Measurements from ENCODE around the gene AGPAT3.

The AGPAT3 gene

DNA sequence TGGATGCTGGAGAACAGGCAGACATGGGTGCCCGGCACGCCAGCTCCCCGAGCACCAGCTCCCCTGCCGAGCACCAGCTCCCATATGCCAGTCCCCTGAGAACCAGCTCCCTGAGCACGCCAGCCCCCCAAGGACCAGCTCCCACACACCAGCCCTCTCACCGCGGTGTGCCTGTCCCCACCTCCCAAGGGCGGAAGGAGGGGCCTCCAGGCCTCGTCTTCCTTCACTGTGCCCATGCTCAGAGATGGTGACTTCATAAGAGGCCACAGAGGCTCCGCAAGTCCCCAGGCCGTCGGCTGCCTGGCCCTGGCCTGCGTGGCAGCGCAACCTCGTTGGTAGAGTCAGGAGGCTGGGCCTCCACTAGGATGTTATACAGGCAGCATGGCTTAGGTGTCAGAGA is 69.1 kb downstream of the AGPAT3 start:
- ChIA-PET POLR2A (no interaction called here), CTCF (no interaction called here)
- no peak for TF ChIP-seq CTCF (IDR thresholded peaks at IDR 0.05; ENCODE audit: insufficient read depth, low read length, missing control alignments)
- DNase-seq (ENCODE audit: low read depth, low spot score): no peak
- no peak overlapping the region for H3K4me3 ChIP-seq (ENCODE audit: low read depth, low read length)

- TF ChIP-seq CTCF (IDR thresholded peaks at IDR 0.05; ENCODE audit: insufficient read depth, low read length, missing control alignments): no peak
- POLR2A ChIA-PET: no interaction called here
- no peak for DNase-seq (ENCODE audit: low read depth, low spot score)
- CTCF ChIA-PET: interaction anchor here (0.8 kb wide), 1 partner anchor 34 kb away, joined by 3 read pairs; no protein-coding TSS in a partner anchor
- H3K4me3 ChIP-seq (ENCODE audit: low read depth, low read length): no peak overlapping the region
These were observed 70.0 kb downstream of the AGPAT3 start for GRCh38 chr21:43934716-43935705.

GRCh38 chr21:43935711-43936110 is 70.7 kb downstream of the AGPAT3 start:
- no peak for TF ChIP-seq CTCF (IDR thresholded peaks at IDR 0.05; ENCODE audit: insufficient read depth, low read length, missing control alignments)
- H3K4me3 ChIP-seq (ENCODE audit: low read depth, low read length): no peak overlapping the region
- CTCF ChIA-PET: interaction anchor here (0.8 to 0.9 kb wide), 2 partner anchors 10 to 35 kb away, joined by 3 read pairs; no protein-coding TSS in a partner anchor
- POLR2A ChIA-PET: no interaction called here
- DNase-seq (ENCODE audit: low read depth, low spot score): no peak

- CTCF ChIA-PET: interaction anchor here (0.8 to 1.3 kb wide), 3 partner anchors 10 to 35 kb away, joined by 3 to 5 read pairs (median 3); no protein-coding TSS in a partner anchor
- no peak for DNase-seq (ENCODE audit: low read depth, low spot score)
- TF ChIP-seq CTCF (IDR thresholded peaks at IDR 0.05; ENCODE audit: insufficient read depth, low read length, missing control alignments): no peak
- no peak overlapping the region for H3K4me3 ChIP-seq (ENCODE audit: low read depth, low read length)
- POLR2A ChIA-PET: no interaction called here
These were observed 71.4 kb downstream of the AGPAT3 start for GRCh38 chr21:43936247-43936967.

GRCh38 chr21:43937051-43937832 is 72.2 kb downstream of the AGPAT3 start:
- no peak for TF ChIP-seq CTCF (IDR thresholded peaks at IDR 0.05; ENCODE audit: insufficient read depth, low read length, missing control alignments)
- DNase-seq (ENCODE audit: low read depth, low spot score): no peak
- H3K4me3 ChIP-seq (ENCODE audit: low read depth, low read length): no peak overlapping the region
- POLR2A ChIA-PET: no interaction called here
- CTCF ChIA-PET: interaction anchor here (1.3 to 4.9 kb wide), 4 partner anchors 9 to 127 kb away, joined by 5 to 29 read pairs (median 15); no protein-coding TSS in a partner anchor
